Parathyroid adenoma (tissue), 2 donors: ENCODE measurements around the gene SLC6A9.

Experiments used
- H2AFZ ChIP-seq: fragments of 300-600 bp; sonication (generic); one replicate; pipeline ENCODE4 v1.7.0; 2017; ENCODE audit warnings: antibody characterized with exemption, mild to moderate bottlenecking
- H3K27ac ChIP-seq: fragments of 300-600 bp; sonication (generic); one replicate; pipeline ENCODE4 v1.7.0; 2017
- H3K27me3 ChIP-seq: fragments of 300-600 bp; sonication (generic); one replicate; pipeline ENCODE4 v1.7.0; 2017; ENCODE audit warnings: low read length; ENCODE audit not compliant: control insufficient read depth, insufficient read depth
- H3K36me3 ChIP-seq: fragments of 300-600 bp; sonication (generic); one replicate; pipeline ENCODE4 v1.7.0; 2017; ENCODE audit warnings: low read length; ENCODE audit not compliant: control insufficient read depth, insufficient read depth
- H3K4me1 ChIP-seq: fragments of 300-600 bp; sonication (generic); one replicate; pipeline ENCODE4 v1.7.0; 2017; ENCODE audit warnings: control low read depth
- H3K4me2 ChIP-seq: fragments of 300-600 bp; sonication (generic); one replicate; pipeline ENCODE4 v1.7.0; 2017; ENCODE audit warnings: low read length
- H3K4me3 ChIP-seq: fragments of 300-600 bp; sonication (generic); one replicate; pipeline ENCODE4 v1.7.0; 2017; ENCODE audit warnings: low read depth, low read length
- H3K79me2 ChIP-seq: fragments of 300-600 bp; sonication (generic); one replicate; pipeline ENCODE4 v1.7.0; 2017; ENCODE audit warnings: control low read depth
- H3K9ac ChIP-seq: fragments of 300-600 bp; sonication (generic); one replicate; pipeline ENCODE4 v1.7.0; 2017; ENCODE audit warnings: mild to moderate bottlenecking
- H3K9me3 ChIP-seq: fragments of 300-600 bp; sonication (generic); one replicate; pipeline ENCODE4 v1.7.0; 2017; ENCODE audit warnings: low read length; ENCODE audit not compliant: control insufficient read depth
- TF ChIP-seq, protein P1 (sequence below): fragments of 300-600 bp; sonication (generic); IDR thresholded peaks from one replicate; pipeline ENCODE4 v1.7.0; 2017; ENCODE audit warnings: antibody characterized with exemption, mild to moderate bottlenecking
- donor health status: primary hyperparathyroidism.

SLC6A9 gene

DNA sequence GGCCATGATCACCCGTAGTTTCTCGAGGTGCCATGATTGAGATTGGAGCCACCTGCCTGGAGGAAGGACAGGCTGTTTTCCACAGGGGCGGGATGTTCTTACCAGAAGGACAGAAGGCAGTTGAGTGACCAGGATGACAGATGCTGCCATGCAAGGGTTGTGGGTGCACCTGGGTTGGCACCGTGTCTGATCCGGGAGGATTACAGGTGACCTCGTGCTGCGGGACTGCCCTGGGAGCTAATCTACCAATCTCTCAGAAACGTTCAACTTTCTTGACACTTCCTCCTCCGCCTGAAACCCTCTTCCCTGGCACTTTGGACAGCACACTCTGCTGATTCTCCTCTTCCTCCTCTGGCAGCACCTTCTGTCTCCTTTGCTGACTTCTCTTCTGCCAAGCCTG lies 13.8 kb upstream of the SLC6A9 start:
- TF ChIP-seq, protein P1, sequence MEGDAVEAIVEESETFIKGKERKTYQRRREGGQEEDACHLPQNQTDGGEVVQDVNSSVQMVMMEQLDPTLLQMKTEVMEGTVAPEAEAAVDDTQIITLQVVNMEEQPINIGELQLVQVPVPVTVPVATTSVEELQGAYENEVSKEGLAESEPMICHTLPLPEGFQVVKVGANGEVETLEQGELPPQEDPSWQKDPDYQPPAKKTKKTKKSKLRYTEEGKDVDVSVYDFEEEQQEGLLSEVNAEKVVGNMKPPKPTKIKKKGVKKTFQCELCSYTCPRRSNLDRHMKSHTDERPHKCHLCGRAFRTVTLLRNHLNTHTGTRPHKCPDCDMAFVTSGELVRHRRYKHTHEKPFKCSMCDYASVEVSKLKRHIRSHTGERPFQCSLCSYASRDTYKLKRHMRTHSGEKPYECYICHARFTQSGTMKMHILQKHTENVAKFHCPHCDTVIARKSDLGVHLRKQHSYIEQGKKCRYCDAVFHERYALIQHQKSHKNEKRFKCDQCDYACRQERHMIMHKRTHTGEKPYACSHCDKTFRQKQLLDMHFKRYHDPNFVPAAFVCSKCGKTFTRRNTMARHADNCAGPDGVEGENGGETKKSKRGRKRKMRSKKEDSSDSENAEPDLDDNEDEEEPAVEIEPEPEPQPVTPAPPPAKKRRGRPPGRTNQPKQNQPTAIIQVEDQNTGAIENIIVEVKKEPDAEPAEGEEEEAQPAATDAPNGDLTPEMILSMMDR: no peak
- Histone ChIP-seq H3K4me3 (no peak overlapping the region), H3K9me3 (no peaks in the 10 kb centered on the region), H3K9ac (no peak overlapping the region), H3K27me3 (no peaks in the 10 kb centered on the region), H3K79me2 (no peaks in the 10 kb centered on the region), H3K27ac (no peak overlapping the region), H3K4me1 (no peaks in the 10 kb centered on the region), H2AFZ (peak overlapping the region; percentile 22), H3K36me3 (no peaks in the 10 kb centered on the region), H3K4me2 (no peak overlapping the region)

DNA sequence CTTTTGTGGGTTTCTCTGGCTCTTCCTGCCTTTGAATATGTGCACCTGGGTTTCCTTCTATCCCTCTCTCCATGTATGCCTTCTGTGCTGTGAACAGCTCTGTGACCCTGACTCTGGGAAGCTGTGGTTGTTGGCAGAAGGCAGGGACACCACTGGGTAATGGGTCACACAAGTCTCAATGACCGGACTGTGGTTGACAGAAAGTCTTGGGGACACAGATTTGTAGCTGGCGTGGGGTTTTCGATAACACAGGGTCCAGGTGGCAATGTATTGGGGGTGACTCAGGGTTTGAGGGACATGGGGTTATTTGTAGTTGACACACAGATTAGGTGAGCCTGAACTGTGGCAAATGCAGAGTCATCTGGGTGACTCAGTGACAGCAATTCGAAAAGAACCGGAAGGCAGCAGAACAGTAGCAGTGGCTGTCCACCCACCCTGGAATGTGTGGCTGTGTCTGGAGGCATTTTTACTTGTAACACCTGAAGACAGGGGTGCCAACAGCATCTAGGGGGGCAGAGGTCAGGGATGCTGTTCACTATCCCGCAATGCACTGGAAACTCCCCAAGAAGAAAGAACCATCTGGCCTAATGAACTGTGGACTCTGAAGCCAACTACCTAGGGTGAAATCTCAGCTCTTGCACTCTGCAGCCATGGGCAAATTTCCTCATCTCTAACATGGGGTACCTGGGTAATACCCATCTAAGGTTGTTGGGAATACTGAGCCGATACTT lies 13.0 kb upstream of the SLC6A9 start:
- no peaks in the 10 kb centered on the region for H3K9me3 ChIP-seq
- no peak overlapping the region for H2AFZ ChIP-seq
- no peak overlapping the region for H3K27ac ChIP-seq
- no peaks in the 10 kb centered on the region for H3K36me3 ChIP-seq
- no peak overlapping the region for H3K4me3 ChIP-seq
- no peaks in the 10 kb centered on the region for H3K4me1 ChIP-seq
- no peak overlapping the region for H3K9ac ChIP-seq
- H3K27me3 ChIP-seq: no peaks in the 10 kb centered on the region
- TF ChIP-seq, protein P1: no peak
- H3K79me2 ChIP-seq: no peaks in the 10 kb centered on the region
- H3K4me2 ChIP-seq: no peak overlapping the region

- Histone ChIP-seq H3K9ac (no peak overlapping the region), H3K27ac (no peak overlapping the region), H3K4me1 (no peaks in the 10 kb centered on the region), H3K4me2 (no peak overlapping the region), H3K36me3 (no peaks in the 10 kb centered on the region), H2AFZ (no peak overlapping the region), H3K9me3 (no peaks in the 10 kb centered on the region), H3K27me3 (no peaks in the 10 kb centered on the region), H3K4me3 (no peak overlapping the region), H3K79me2 (no peaks in the 10 kb centered on the region)
- TF ChIP-seq, protein P1: no peak
Observed at GRCh38 chr1:44043176-44044070, 12.2 kb upstream of the SLC6A9 start.

DNA sequence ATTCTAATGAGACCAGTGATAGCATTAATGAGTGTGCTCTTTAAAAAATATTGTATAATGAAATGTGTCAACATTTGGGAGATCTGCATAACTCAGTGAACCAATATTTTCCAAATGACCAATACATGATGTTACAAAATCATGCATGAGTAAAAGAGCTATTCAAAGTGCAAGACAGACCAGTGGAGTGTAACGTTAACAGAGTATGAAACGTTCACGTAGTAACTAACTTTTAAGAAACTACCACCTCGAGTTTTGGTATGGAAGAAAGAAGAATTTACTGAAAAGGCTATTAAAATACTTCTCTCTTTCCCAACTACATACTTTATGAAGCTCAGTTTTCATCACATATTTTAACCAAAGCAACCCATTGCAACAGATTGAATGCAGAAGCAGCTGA lies 9.6 kb upstream of the SLC6A9 start:
- no peak overlapping the region for H3K9ac ChIP-seq
- no peaks in the 10 kb centered on the region for H3K79me2 ChIP-seq
- no peaks in the 10 kb centered on the region for H3K27me3 ChIP-seq
- no peaks in the 10 kb centered on the region for H3K4me1 ChIP-seq
- no peaks in the 10 kb centered on the region for H3K36me3 ChIP-seq
- no peaks in the 10 kb centered on the region for H3K9me3 ChIP-seq
- no peak overlapping the region for H3K4me2 ChIP-seq
- no peak overlapping the region for H3K4me3 ChIP-seq
- H3K27ac ChIP-seq: no peak overlapping the region
- TF ChIP-seq, protein P1: no peak
- H2AFZ ChIP-seq: no peak overlapping the region
